WTC11 (cell line): ENCODE results near the gene CDA.

Source experiments
- SP1 ChIP-seq: sonication (generic); formaldehyde crosslinking; conservative IDR thresholded peaks from 2 replicates; pipeline ENCODE4 v1.8.1; 2022; ENCODE audit warnings: missing genetic modification reagents
- ZNF423 ChIP-seq: fragments of 250-450 bp; sonication (Bioruptor Pico); IDR thresholded peaks from 2 replicates; pipeline ENCODE4 v2.1.2; 2022; ENCODE audit warnings: mild to moderate bottlenecking, moderate library complexity
- TF ChIP-seq, protein P1 (sequence below): fragments of 200-600 bp; IDR thresholded peaks from 2 replicates; pipeline ENCODE4 v1.8.0; 2022; ENCODE audit warnings: antibody characterized with exemption
- TF ChIP-seq, protein P2 (sequence below): sonication (generic); formaldehyde crosslinking; IDR thresholded peaks from 2 replicates; pipeline ENCODE4 v1.8.1; 2023; ENCODE audit warnings: mild to moderate bottlenecking, missing genetic modification reagents, moderate library complexity
- TF ChIP-seq, protein P3 (sequence below): sonication (generic); formaldehyde crosslinking; IDR thresholded peaks from 2 replicates; pipeline ENCODE4 v1.8.0; 2023; ENCODE audit warnings: missing genetic modification reagents
- TF ChIP-seq, protein P4 (sequence below): sonication (generic); formaldehyde crosslinking; conservative IDR thresholded peaks from 2 replicates; pipeline ENCODE4 v1.8.1; 2023; ENCODE audit warnings: mild to moderate bottlenecking, low read depth, missing genetic modification reagents, moderate library complexity
- TF ChIP-seq, protein P5 (sequence below): sonication (generic); formaldehyde crosslinking; IDR thresholded peaks from 2 replicates; pipeline ENCODE4 v1.8.1; 2023; ENCODE audit warnings: mild to moderate bottlenecking, missing genetic modification reagents

DNA sequence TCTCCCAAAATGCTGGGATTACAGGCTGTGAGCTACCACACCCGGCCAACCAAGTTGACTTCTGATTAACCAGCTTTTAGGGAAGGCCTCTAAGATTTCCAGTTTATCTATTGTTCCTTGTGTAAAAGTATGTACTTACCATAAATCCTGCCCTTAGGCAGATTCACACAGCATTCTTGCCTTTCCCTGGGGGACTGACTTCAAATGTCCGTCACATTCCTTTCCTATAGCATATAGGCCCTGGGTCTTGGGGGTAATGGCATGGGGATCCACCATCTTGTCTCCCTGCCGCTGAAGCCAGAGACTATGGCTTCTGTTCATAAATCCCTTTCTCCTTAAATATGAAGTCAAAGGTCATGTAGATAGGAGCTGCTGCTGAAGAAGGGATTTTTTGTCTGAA lies 43.5 kb downstream of the CDA start:
- TF ChIP-seq, protein P1, sequence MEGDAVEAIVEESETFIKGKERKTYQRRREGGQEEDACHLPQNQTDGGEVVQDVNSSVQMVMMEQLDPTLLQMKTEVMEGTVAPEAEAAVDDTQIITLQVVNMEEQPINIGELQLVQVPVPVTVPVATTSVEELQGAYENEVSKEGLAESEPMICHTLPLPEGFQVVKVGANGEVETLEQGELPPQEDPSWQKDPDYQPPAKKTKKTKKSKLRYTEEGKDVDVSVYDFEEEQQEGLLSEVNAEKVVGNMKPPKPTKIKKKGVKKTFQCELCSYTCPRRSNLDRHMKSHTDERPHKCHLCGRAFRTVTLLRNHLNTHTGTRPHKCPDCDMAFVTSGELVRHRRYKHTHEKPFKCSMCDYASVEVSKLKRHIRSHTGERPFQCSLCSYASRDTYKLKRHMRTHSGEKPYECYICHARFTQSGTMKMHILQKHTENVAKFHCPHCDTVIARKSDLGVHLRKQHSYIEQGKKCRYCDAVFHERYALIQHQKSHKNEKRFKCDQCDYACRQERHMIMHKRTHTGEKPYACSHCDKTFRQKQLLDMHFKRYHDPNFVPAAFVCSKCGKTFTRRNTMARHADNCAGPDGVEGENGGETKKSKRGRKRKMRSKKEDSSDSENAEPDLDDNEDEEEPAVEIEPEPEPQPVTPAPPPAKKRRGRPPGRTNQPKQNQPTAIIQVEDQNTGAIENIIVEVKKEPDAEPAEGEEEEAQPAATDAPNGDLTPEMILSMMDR = no peak
- TF ChIP-seq SP1 (no peak), ZNF423 (no peak)
- TF ChIP-seq, protein P2, sequence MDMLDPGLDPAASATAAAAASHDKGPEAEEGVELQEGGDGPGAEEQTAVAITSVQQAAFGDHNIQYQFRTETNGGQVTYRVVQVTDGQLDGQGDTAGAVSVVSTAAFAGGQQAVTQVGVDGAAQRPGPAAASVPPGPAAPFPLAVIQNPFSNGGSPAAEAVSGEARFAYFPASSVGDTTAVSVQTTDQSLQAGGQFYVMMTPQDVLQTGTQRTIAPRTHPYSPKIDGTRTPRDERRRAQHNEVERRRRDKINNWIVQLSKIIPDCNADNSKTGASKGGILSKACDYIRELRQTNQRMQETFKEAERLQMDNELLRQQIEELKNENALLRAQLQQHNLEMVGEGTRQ = no peak
- TF ChIP-seq, protein P3, sequence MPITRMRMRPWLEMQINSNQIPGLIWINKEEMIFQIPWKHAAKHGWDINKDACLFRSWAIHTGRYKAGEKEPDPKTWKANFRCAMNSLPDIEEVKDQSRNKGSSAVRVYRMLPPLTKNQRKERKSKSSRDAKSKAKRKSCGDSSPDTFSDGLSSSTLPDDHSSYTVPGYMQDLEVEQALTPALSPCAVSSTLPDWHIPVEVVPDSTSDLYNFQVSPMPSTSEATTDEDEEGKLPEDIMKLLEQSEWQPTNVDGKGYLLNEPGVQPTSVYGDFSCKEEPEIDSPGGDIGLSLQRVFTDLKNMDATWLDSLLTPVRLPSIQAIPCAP (CRISPR knock-in tag) = no peak
- TF ChIP-seq, protein P4, sequence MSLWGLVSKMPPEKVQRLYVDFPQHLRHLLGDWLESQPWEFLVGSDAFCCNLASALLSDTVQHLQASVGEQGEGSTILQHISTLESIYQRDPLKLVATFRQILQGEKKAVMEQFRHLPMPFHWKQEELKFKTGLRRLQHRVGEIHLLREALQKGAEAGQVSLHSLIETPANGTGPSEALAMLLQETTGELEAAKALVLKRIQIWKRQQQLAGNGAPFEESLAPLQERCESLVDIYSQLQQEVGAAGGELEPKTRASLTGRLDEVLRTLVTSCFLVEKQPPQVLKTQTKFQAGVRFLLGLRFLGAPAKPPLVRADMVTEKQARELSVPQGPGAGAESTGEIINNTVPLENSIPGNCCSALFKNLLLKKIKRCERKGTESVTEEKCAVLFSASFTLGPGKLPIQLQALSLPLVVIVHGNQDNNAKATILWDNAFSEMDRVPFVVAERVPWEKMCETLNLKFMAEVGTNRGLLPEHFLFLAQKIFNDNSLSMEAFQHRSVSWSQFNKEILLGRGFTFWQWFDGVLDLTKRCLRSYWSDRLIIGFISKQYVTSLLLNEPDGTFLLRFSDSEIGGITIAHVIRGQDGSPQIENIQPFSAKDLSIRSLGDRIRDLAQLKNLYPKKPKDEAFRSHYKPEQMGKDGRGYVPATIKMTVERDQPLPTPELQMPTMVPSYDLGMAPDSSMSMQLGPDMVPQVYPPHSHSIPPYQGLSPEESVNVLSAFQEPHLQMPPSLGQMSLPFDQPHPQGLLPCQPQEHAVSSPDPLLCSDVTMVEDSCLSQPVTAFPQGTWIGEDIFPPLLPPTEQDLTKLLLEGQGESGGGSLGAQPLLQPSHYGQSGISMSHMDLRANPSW (CRISPR knock-in tag) = no peak
- TF ChIP-seq, protein P5, sequence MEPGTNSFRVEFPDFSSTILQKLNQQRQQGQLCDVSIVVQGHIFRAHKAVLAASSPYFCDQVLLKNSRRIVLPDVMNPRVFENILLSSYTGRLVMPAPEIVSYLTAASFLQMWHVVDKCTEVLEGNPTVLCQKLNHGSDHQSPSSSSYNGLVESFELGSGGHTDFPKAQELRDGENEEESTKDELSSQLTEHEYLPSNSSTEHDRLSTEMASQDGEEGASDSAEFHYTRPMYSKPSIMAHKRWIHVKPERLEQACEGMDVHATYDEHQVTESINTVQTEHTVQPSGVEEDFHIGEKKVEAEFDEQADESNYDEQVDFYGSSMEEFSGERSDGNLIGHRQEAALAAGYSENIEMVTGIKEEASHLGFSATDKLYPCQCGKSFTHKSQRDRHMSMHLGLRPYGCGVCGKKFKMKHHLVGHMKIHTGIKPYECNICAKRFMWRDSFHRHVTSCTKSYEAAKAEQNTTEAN (CRISPR knock-in tag) = no peak
